ENCODE data around the gene EPHB1.

The EPHB1 gene

DNA sequence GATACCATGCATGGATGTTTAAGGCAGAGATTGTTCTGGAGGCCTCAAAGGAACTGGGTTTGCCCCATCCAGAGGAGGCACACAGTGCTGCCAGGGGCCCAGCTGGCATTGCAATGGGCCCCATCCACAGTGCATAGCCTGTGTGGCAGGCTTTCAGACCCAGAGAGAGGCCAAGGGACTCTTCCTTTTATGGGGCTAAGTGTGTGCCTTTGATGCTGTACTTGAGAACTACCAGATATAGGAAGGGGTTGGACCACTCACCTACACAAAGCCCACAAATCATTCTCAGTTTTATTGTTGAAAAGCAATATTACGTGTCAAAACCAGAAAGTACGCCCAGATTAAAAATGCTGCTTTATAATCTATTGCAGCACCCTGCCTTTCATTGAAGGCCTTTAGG is 134.9 kb downstream of the EPHB1 start:
- DNase-seq: no peak
- no peak overlapping the region for H2BK15ac ChIP-seq (replicated peaks; ENCODE audit: low read depth)
- H3K27ac ChIP-seq (ENCODE audit: low read depth, low read length): no peak overlapping the region
- H3K36me3 ChIP-seq (ENCODE audit: control insufficient read depth, insufficient read depth, low read length): no peaks in the 10 kb centered on the region
- H3K9ac ChIP-seq (ENCODE audit: low read length): no peak overlapping the region
- H3K18ac ChIP-seq (ENCODE audit: low read length): no peak overlapping the region
- H3K23ac ChIP-seq (ENCODE audit: low read length): no peak overlapping the region
- no peaks in the 10 kb centered on the region for H3K79me1 ChIP-seq (ENCODE audit: low read length)
- H4K8ac ChIP-seq (ENCODE audit: low read depth, low read length): no peak overlapping the region
- no peak overlapping the region for H4K5ac ChIP-seq (ENCODE audit: low read length)
- no peak overlapping the region for H2BK5ac ChIP-seq (ENCODE audit: low read length)
- H3K4me3 ChIP-seq (ENCODE audit: low read length): no peak overlapping the region
- no peak overlapping the region for H3K56ac ChIP-seq (ENCODE audit: low read length)
- H2BK120ac ChIP-seq (ENCODE audit: low read depth, low read length): no peak overlapping the region
- H3K4me1 ChIP-seq (ENCODE audit: control insufficient read depth, low read depth, low read length): no peaks in the 10 kb centered on the region
- H3K4me2 ChIP-seq (ENCODE audit: low read length): no peak overlapping the region
- peaks cover 2% of the 10 kb centered on the region for H3K27me3 ChIP-seq (ENCODE audit: insufficient read depth, low read length, poor library complexity)
- H3K79me2 ChIP-seq (ENCODE audit: control insufficient read depth, insufficient read depth, low read length): no peaks in the 10 kb centered on the region
- no CpG with 5 or more reads among the region's 2 CpGs for WGBS (ENCODE audit: extremely low coverage, insufficient coverage, low lambda C conversion rate)
- no peak overlapping the region for H2AK5ac ChIP-seq (ENCODE audit: low read length)
- H3K4ac ChIP-seq (ENCODE audit: low read depth, low read length): no peak overlapping the region

DNA sequence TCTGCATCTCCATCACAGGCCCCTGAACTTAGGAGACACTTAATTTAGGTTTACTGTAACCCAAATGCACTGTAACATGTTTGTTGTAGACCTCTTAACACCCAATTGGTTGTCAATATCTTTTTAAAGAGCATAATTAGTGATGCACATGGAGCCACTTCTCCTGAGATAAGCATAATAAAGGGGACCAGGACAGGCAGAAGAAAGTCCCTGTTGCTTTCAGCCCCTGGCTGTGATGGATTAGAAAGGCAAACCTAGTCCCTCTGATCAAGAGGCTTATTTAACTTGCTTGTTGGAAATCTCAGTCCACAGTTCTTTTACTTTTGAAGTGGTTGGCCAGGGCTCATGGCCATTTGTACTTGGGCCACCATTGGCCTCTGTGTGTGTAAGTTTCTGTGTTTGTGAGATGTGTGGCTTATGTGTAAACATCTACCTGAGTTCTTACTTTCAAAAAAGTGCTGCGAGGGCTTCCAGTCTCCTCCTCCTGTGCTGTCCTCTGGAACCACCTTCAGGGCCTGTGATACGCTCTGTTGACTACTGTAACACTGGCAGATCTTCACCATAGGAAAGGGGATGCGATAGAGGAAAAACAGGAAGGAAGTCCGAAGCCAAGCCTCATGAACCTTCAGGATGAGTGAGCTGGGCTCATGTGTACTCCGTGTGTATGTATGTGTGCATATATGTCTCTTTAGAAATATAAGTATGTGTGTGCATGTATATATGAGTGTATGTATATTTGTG is 136.2 kb downstream of the EPHB1 start:
- no peak overlapping the region for H2BK120ac ChIP-seq (ENCODE audit: low read depth, low read length)
- H3K4me1 ChIP-seq (ENCODE audit: control insufficient read depth, low read depth, low read length): no peaks in the 10 kb centered on the region
- no peak overlapping the region for H4K5ac ChIP-seq (ENCODE audit: low read length)
- DNase-seq: peak; percentile 2
- no peak overlapping the region for H2BK5ac ChIP-seq (ENCODE audit: low read length)
- H3K4me2 ChIP-seq (ENCODE audit: low read length): no peak overlapping the region
- H3K36me3 ChIP-seq (ENCODE audit: control insufficient read depth, insufficient read depth, low read length): no peaks in the 10 kb centered on the region
- no peak overlapping the region for H3K18ac ChIP-seq (ENCODE audit: low read length)
- no peaks in the 10 kb centered on the region for H3K79me2 ChIP-seq (ENCODE audit: control insufficient read depth, insufficient read depth, low read length)
- H3K27me3 ChIP-seq (ENCODE audit: insufficient read depth, low read length, poor library complexity): peaks cover 2% of the 10 kb centered on the region
- no peak overlapping the region for H3K4ac ChIP-seq (ENCODE audit: low read depth, low read length)
- H3K9ac ChIP-seq (ENCODE audit: low read length): no peak overlapping the region
- H2BK15ac ChIP-seq (replicated peaks; ENCODE audit: low read depth): no peak overlapping the region
- H3K4me3 ChIP-seq (ENCODE audit: low read length): no peak overlapping the region
- no peak overlapping the region for H3K23ac ChIP-seq (ENCODE audit: low read length)
- H3K56ac ChIP-seq (ENCODE audit: low read length): no peak overlapping the region
- no CpG with 5 or more reads among the region's 5 CpGs for WGBS (ENCODE audit: extremely low coverage, insufficient coverage, low lambda C conversion rate)
- no peak overlapping the region for H2AK5ac ChIP-seq (ENCODE audit: low read length)
- no peak overlapping the region for H3K27ac ChIP-seq (ENCODE audit: low read depth, low read length)
- H4K8ac ChIP-seq (ENCODE audit: low read depth, low read length): no peak overlapping the region
- H3K79me1 ChIP-seq (ENCODE audit: low read length): no peaks in the 10 kb centered on the region

DNA sequence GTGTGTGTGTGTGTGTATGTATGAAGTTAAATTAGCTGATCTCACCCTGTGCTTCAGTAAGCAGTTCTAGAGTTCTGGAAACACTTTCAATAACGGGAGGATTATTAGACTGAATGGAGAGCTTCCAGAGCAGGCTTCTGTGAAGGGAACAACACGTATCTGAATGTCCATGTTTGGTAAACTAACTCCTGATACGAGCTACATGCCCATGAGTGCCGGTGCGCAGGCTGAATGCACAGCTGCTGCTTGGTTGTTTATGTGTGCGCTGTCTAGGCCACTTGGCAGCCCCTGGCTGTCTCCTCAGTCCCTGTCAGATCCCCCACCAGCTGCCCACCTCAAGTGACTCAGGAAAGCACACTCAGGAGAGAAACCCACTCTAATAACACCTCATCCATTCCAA is 137.0 kb downstream of the EPHB1 start:
- H3K56ac ChIP-seq (ENCODE audit: low read length): no peak overlapping the region
- no peak overlapping the region for H3K27ac ChIP-seq (ENCODE audit: low read depth, low read length)
- H2AK5ac ChIP-seq (ENCODE audit: low read length): no peak overlapping the region
- H3K4me3 ChIP-seq (ENCODE audit: low read length): no peak overlapping the region
- H3K4ac ChIP-seq (ENCODE audit: low read depth, low read length): no peak overlapping the region
- H2BK120ac ChIP-seq (ENCODE audit: low read depth, low read length): no peak overlapping the region
- no peak overlapping the region for H4K8ac ChIP-seq (ENCODE audit: low read depth, low read length)
- no peak overlapping the region for H3K9ac ChIP-seq (ENCODE audit: low read length)
- peaks cover 2% of the 10 kb centered on the region for H3K27me3 ChIP-seq (ENCODE audit: insufficient read depth, low read length, poor library complexity)
- no peaks in the 10 kb centered on the region for H3K4me1 ChIP-seq (ENCODE audit: control insufficient read depth, low read depth, low read length)
- no peaks in the 10 kb centered on the region for H3K79me1 ChIP-seq (ENCODE audit: low read length)
- H2BK5ac ChIP-seq (ENCODE audit: low read length): no peak overlapping the region
- no peak for DNase-seq
- H3K36me3 ChIP-seq (ENCODE audit: control insufficient read depth, insufficient read depth, low read length): no peaks in the 10 kb centered on the region
- no CpG with 5 or more reads among the region's 6 CpGs for WGBS (ENCODE audit: extremely low coverage, insufficient coverage, low lambda C conversion rate)
- H3K79me2 ChIP-seq (ENCODE audit: control insufficient read depth, insufficient read depth, low read length): no peaks in the 10 kb centered on the region
- no peak overlapping the region for H3K18ac ChIP-seq (ENCODE audit: low read length)
- no peak overlapping the region for H4K5ac ChIP-seq (ENCODE audit: low read length)
- H2BK15ac ChIP-seq (replicated peaks; ENCODE audit: low read depth): no peak overlapping the region
- no peak overlapping the region for H3K23ac ChIP-seq (ENCODE audit: low read length)
- no peak overlapping the region for H3K4me2 ChIP-seq (ENCODE audit: low read length)

DNA sequence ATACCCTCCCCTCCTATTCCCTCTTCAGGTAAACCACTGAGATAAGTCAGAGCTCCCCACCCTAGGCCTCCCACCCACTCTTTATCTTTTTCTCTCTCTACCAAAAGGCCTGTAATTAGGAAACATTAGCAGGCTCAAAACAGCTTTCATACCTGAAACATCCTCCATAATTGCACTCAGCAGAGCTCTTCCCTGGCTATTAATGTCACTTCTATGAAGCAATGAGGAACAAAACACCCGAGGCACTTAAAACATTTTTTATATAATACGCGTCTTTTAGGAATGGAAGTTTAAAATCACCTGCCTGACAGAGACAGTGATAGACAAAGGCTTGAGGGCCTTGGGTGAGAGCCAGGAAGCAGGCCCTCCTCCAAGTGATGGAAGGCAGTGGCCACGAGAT is 138.9 kb downstream of the EPHB1 start:
- Histone ChIP-seq H3K56ac (ENCODE audit: low read length) (no peak overlapping the region), H3K4me3 (ENCODE audit: low read length) (no peak overlapping the region), H3K9ac (ENCODE audit: low read length) (no peak overlapping the region), H2AK5ac (ENCODE audit: low read length) (no peak overlapping the region), H3K79me2 (ENCODE audit: control insufficient read depth, insufficient read depth, low read length) (no peaks in the 10 kb centered on the region), H2BK15ac (replicated peaks; ENCODE audit: low read depth) (no peak overlapping the region), H3K4me2 (ENCODE audit: low read length) (no peak overlapping the region), H3K79me1 (ENCODE audit: low read length) (no peaks in the 10 kb centered on the region), H3K36me3 (ENCODE audit: control insufficient read depth, insufficient read depth, low read length) (no peaks in the 10 kb centered on the region), H2BK5ac (ENCODE audit: low read length) (no peak overlapping the region), H3K4ac (ENCODE audit: low read depth, low read length) (no peak overlapping the region), H3K27me3 (ENCODE audit: insufficient read depth, low read length, poor library complexity) (peaks cover 2% of the 10 kb centered on the region), H3K18ac (ENCODE audit: low read length) (no peak overlapping the region), H2BK120ac (ENCODE audit: low read depth, low read length) (no peak overlapping the region), H3K27ac (ENCODE audit: low read depth, low read length) (no peak overlapping the region), H3K4me1 (ENCODE audit: control insufficient read depth, low read depth, low read length) (peaks cover 2% of the 10 kb centered on the region), H4K8ac (ENCODE audit: low read depth, low read length) (no peak overlapping the region), H3K23ac (ENCODE audit: low read length) (no peak overlapping the region), H4K5ac (ENCODE audit: low read length) (no peak overlapping the region)
- no CpG with 5 or more reads among the region's 4 CpGs for WGBS (ENCODE audit: extremely low coverage, insufficient coverage, low lambda C conversion rate)
- no peak for DNase-seq

DNA sequence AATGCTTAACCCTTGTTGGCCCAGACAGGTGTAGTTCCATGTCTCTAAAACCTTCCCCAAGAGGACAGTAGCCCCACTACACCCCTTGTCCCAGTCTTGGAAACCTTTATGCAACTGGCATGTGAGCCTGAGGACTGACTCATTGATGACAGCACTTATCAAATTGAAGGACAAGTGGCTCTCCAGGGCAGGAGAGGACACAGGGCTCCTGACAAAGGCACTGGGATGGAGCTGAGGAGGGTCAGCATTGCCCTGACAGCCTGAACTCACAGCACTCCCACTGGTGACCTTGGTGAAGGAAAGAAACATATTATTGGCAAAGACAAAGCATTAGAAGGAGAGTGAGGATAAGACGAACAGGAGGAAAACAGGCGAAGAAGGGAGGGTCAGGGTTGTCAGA is 139.9 kb downstream of the EPHB1 start:
- H3K36me3 ChIP-seq (ENCODE audit: control insufficient read depth, insufficient read depth, low read length): no peaks in the 10 kb centered on the region
- H3K4me1 ChIP-seq (ENCODE audit: control insufficient read depth, low read depth, low read length): peaks cover 2% of the 10 kb centered on the region

More for the DNA sequence above, 139.9 kb downstream of the EPHB1 start:
- Histone ChIP-seq H3K79me2 (ENCODE audit: control insufficient read depth, insufficient read depth, low read length) (no peaks in the 10 kb centered on the region), H2BK120ac (ENCODE audit: low read depth, low read length) (no peak overlapping the region), H2BK15ac (replicated peaks; ENCODE audit: low read depth) (no peak overlapping the region), H3K56ac (ENCODE audit: low read length) (no peak overlapping the region), H3K23ac (ENCODE audit: low read length) (no peak overlapping the region), H3K4ac (ENCODE audit: low read depth, low read length) (no peak overlapping the region), H4K5ac (ENCODE audit: low read length) (no peak overlapping the region), H3K79me1 (ENCODE audit: low read length) (no peaks in the 10 kb centered on the region), H3K4me2 (ENCODE audit: low read length) (no peak overlapping the region), H3K27ac (ENCODE audit: low read depth, low read length) (no peak overlapping the region), H3K27me3 (ENCODE audit: insufficient read depth, low read length, poor library complexity) (no peaks in the 10 kb centered on the region), H4K8ac (ENCODE audit: low read depth, low read length) (no peak overlapping the region), H3K18ac (ENCODE audit: low read length) (no peak overlapping the region), H3K4me3 (ENCODE audit: low read length) (no peak overlapping the region), H2BK5ac (ENCODE audit: low read length) (no peak overlapping the region), H3K9ac (ENCODE audit: low read length) (no peak overlapping the region), H2AK5ac (ENCODE audit: low read length) (no peak overlapping the region)
- no peak for DNase-seq
- no CpG with 5 or more reads among the region's 2 CpGs for WGBS (ENCODE audit: extremely low coverage, insufficient coverage, low lambda C conversion rate)

Measured in mesendoderm (in vitro differentiated cells).